ENCODE measurements around the gene SYT7.
"Not testable (repeated sequence)": the region's sequence is repeated elsewhere in the genome, so short reads cannot be mapped to it uniquely, and the experiment has no call there.

Gene SYT7

DNA sequence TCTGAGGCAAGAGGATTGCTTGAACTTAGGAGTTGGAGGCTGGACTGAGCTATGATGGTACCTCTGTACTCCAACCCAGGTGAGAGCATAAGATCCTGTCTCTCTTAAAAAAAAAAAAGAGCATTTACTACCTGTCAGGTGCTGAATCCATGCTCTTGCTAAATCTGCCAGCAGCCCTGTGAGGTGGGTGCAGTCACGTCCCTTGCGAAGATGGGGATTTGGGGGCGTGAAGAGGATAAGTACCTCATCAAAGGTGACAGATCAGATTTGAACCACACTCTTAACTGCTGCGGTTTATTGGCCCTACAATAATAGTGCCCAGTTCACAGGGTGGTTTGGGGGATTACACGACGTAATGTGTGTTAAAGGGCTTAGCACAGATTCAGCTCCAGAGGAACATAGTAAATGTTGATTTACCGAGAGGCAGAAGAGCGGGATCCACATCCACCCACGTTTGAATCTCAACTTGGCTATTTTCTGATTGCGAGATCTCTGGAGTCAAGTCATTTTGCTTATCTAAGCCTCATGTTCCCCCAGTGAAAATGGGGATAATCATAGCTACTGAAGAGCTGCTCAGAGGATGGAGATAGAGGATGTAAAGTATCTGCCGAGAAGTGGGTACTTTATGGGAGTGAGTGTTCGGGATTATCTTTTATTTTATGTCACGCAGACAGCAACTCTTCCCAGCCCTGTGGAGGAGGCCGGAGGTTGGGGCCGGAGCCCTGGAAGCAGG lies 100.4 kb downstream of the SYT7 start:
- no peaks in the 10 kb centered on the region for H3K36me3 ChIP-seq (ENCODE audit: control insufficient read depth, insufficient read depth, low read length)
- peaks cover 5% of the 10 kb centered on the region for H3K4me1 ChIP-seq (ENCODE audit: control insufficient read depth, insufficient read depth, low read length)
- H3K9me3 ChIP-seq (ENCODE audit: control insufficient read depth, insufficient read depth, low read length), result no peaks in the 10 kb centered on the region
- no peaks in the 10 kb centered on the region for H3K27me3 ChIP-seq (ENCODE audit: control insufficient read depth, insufficient read depth, low read length)
- no peak overlapping the region for H3K4me3 ChIP-seq (ENCODE audit: low read depth, low read length)
- H3K9ac ChIP-seq (ENCODE audit: low read depth, low read length), result no peak overlapping the region

DNA sequence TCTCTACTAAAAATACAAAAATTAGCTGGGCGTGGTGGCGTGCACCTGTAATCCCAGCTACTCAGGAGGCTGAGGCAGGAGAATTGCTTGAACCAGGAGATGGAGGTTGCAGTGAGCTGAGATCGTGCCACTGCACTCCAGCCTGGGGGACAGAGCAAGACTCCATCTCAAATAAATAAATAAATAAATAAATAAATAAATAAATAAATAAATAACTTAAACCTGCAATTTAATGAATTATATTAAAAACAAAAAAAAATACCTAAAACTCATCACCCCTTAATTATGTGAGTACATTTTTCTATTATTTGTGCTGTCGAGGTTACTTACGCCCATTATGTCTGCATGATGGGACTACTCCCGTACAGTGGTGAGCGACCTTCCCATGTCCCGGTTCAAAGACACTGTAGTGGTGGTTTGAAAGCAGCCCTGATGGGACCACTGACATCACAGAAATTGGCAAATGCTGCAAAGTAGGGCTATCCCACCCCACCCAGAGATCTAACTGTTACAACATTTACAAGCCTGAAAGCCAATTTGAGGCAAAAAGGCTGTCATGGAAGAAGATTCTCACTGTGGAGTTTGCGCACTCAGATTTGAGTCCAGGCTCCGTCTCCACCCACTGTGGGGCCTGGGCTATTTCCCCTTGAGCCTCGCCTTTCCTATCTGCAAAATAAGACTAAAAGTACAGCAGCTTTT lies 101.4 kb downstream of the SYT7 start:
- not testable (repeated sequence) for H3K9me3 ChIP-seq (ENCODE audit: control insufficient read depth, insufficient read depth, low read length)

GRCh38 chr11:61477727-61478148 lies 103.1 kb downstream of the SYT7 start:
- peaks cover 5% of the 10 kb centered on the region for H3K4me1 ChIP-seq (ENCODE audit: control insufficient read depth, insufficient read depth, low read length)
- no peaks in the 10 kb centered on the region for H3K27me3 ChIP-seq (ENCODE audit: control insufficient read depth, insufficient read depth, low read length)
- H3K9ac ChIP-seq (ENCODE audit: low read depth, low read length), result no peak overlapping the region
- H3K9me3 ChIP-seq (ENCODE audit: control insufficient read depth, insufficient read depth, low read length), result no peaks in the 10 kb centered on the region
- no peak overlapping the region for H3K4me3 ChIP-seq (ENCODE audit: low read depth, low read length)
- H3K36me3 ChIP-seq (ENCODE audit: control insufficient read depth, insufficient read depth, low read length), result no peaks in the 10 kb centered on the region

More for the DNA sequence above, 101.4 kb downstream of the SYT7 start:
- not testable (repeated sequence) for H3K9ac ChIP-seq (ENCODE audit: low read depth, low read length); H3K4me1 ChIP-seq (ENCODE audit: control insufficient read depth, insufficient read depth, low read length); H3K27me3 ChIP-seq (ENCODE audit: control insufficient read depth, insufficient read depth, low read length); H3K4me3 ChIP-seq (ENCODE audit: low read depth, low read length); H3K36me3 ChIP-seq (ENCODE audit: control insufficient read depth, insufficient read depth, low read length)

DNA sequence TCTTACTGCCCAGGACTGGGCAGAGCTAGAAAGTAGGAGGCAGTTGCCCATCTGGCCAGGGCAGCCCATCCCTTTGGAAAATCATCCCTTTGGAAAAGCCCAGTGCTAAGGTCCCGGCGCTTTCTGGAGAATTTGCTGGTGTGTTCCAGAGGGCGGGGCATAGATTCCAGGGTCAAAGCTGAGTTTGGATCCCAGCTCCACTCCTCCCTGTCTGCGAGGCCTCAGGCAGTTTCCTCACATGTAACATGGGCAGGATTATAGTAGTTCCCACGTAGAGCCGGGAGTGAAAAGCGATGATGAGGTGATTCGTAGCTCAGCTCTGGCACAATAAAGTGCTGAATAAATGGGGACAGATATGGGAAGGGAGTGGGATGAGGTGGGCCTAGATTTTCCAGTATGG lies 103.8 kb downstream of the SYT7 start:
- no peaks in the 10 kb centered on the region for H3K27me3 ChIP-seq (ENCODE audit: control insufficient read depth, insufficient read depth, low read length)
- H3K9ac ChIP-seq (ENCODE audit: low read depth, low read length), result no peak overlapping the region
- no peaks in the 10 kb centered on the region for H3K9me3 ChIP-seq (ENCODE audit: control insufficient read depth, insufficient read depth, low read length)
- no peaks in the 10 kb centered on the region for H3K36me3 ChIP-seq (ENCODE audit: control insufficient read depth, insufficient read depth, low read length)
- peaks cover 3% of the 10 kb centered on the region for H3K4me1 ChIP-seq (ENCODE audit: control insufficient read depth, insufficient read depth, low read length)
- H3K4me3 ChIP-seq (ENCODE audit: low read depth, low read length), result no peak overlapping the region

DNA sequence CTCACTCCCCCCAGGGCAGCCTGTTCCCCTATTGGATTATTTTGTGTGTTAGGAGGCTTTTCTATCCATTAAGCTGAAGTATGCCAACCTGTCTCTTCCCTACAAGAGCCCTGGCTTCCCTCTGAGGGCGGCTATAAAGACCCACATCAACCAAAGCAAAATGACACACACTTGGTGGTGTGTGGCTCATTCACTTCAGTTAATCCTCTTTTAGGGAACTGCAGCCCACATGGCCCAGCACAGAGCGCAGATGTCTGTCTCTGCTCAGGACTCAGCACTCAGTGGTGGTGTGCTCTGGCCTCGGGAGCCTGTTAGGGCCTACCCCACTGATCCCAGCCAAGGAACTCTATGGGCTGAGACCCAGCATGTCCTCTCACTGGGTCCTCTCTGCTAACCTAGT lies 104.5 kb downstream of the SYT7 start:
- Histone ChIP-seq H3K9ac (ENCODE audit: low read depth, low read length) (no peak overlapping the region), H3K36me3 (ENCODE audit: control insufficient read depth, insufficient read depth, low read length) (no peaks in the 10 kb centered on the region), H3K4me1 (ENCODE audit: control insufficient read depth, insufficient read depth, low read length) (peaks cover 3% of the 10 kb centered on the region), H3K9me3 (ENCODE audit: control insufficient read depth, insufficient read depth, low read length) (no peaks in the 10 kb centered on the region), H3K27me3 (ENCODE audit: control insufficient read depth, insufficient read depth, low read length) (no peaks in the 10 kb centered on the region), H3K4me3 (ENCODE audit: low read depth, low read length) (no peak overlapping the region)

DNA sequence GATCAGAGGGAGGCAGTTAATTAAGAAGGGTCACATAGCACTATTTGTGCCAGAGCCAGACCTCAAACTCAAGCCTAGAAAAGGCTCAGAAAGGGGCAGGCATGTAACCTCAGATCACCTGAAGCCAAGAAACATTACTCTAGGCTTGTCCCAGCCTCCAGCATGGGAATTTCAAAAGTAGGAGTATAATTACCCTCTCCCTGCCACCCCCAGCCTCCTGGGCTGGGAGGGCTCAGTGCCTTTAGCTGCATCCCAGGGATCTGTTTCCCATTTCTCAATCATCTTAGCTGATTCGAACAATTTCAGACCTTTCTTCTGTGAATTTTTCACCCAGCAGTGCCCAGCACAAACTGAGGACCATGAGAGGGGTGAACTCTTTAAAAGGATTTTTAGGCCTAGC lies 105.4 kb downstream of the SYT7 start:
- peaks cover 3% of the 10 kb centered on the region for H3K4me1 ChIP-seq (ENCODE audit: control insufficient read depth, insufficient read depth, low read length)
- no peak overlapping the region for H3K4me3 ChIP-seq (ENCODE audit: low read depth, low read length)
- no peaks in the 10 kb centered on the region for H3K36me3 ChIP-seq (ENCODE audit: control insufficient read depth, insufficient read depth, low read length)
- H3K9ac ChIP-seq (ENCODE audit: low read depth, low read length), result no peak overlapping the region
- no peaks in the 10 kb centered on the region for H3K27me3 ChIP-seq (ENCODE audit: control insufficient read depth, insufficient read depth, low read length)
- no peaks in the 10 kb centered on the region for H3K9me3 ChIP-seq (ENCODE audit: control insufficient read depth, insufficient read depth, low read length)

GRCh38 chr11:61474013-61474643 lies 106.7 kb downstream of the SYT7 start:
- H3K9me3 ChIP-seq (ENCODE audit: control insufficient read depth, insufficient read depth, low read length), result no peaks in the 10 kb centered on the region
- peaks cover 3% of the 10 kb centered on the region for H3K4me1 ChIP-seq (ENCODE audit: control insufficient read depth, insufficient read depth, low read length)
- no peaks in the 10 kb centered on the region for H3K36me3 ChIP-seq (ENCODE audit: control insufficient read depth, insufficient read depth, low read length)
- H3K9ac ChIP-seq (ENCODE audit: low read depth, low read length), result no peak overlapping the region
- no peaks in the 10 kb centered on the region for H3K27me3 ChIP-seq (ENCODE audit: control insufficient read depth, insufficient read depth, low read length)
- H3K4me3 ChIP-seq (ENCODE audit: low read depth, low read length), result no peak overlapping the region

- H3K4me1 ChIP-seq (ENCODE audit: control insufficient read depth, insufficient read depth, low read length), result peaks cover 3% of the 10 kb centered on the region
- no peak overlapping the region for H3K9ac ChIP-seq (ENCODE audit: low read depth, low read length)
- H3K27me3 ChIP-seq (ENCODE audit: control insufficient read depth, insufficient read depth, low read length), result no peaks in the 10 kb centered on the region
- H3K4me3 ChIP-seq (ENCODE audit: low read depth, low read length), result no peak overlapping the region
- H3K36me3 ChIP-seq (ENCODE audit: control insufficient read depth, insufficient read depth, low read length), result no peaks in the 10 kb centered on the region
- no peaks in the 10 kb centered on the region for H3K9me3 ChIP-seq (ENCODE audit: control insufficient read depth, insufficient read depth, low read length)
Measured at GRCh38 chr11:61473370-61474012, 107.4 kb downstream of the SYT7 start.

- Histone ChIP-seq H3K4me3 (ENCODE audit: low read depth, low read length) (no peak overlapping the region), H3K4me1 (ENCODE audit: control insufficient read depth, insufficient read depth, low read length) (peaks cover under 1% of the 10 kb centered on the region), H3K9me3 (ENCODE audit: control insufficient read depth, insufficient read depth, low read length) (no peaks in the 10 kb centered on the region), H3K9ac (ENCODE audit: low read depth, low read length) (no peak overlapping the region), H3K36me3 (ENCODE audit: control insufficient read depth, insufficient read depth, low read length) (no peaks in the 10 kb centered on the region), H3K27me3 (ENCODE audit: control insufficient read depth, insufficient read depth, low read length) (no peaks in the 10 kb centered on the region)
Measured at GRCh38 chr11:61472868-61473267, 108.0 kb downstream of the SYT7 start.

DNA sequence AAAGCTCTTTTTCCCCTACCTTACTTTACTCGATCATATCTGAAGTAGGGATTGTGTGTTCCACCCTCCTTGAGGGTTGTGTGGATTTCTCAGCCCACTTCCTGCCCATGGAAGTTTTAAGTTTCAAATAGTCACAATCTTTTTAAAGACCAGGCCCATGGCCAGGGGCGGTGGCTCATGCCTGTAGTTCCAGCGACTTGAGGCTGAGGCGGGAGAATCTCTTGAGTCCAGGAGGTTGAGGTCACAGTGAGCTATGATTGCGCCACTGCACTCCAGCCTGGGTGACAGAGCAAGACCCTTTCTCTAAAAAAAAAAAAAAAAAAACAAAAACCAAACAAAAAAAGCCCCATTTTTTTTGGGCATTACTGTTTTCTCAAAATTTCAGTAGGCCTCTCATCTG lies 108.6 kb downstream of the SYT7 start:
- Histone ChIP-seq H3K4me1 (ENCODE audit: control insufficient read depth, insufficient read depth, low read length) (no peaks in the 10 kb centered on the region), H3K27me3 (ENCODE audit: control insufficient read depth, insufficient read depth, low read length) (no peaks in the 10 kb centered on the region), H3K4me3 (ENCODE audit: low read depth, low read length) (no peak overlapping the region), H3K36me3 (ENCODE audit: control insufficient read depth, insufficient read depth, low read length) (no peaks in the 10 kb centered on the region), H3K9me3 (ENCODE audit: control insufficient read depth, insufficient read depth, low read length) (no peaks in the 10 kb centered on the region), H3K9ac (ENCODE audit: low read depth, low read length) (no peak overlapping the region)

DNA sequence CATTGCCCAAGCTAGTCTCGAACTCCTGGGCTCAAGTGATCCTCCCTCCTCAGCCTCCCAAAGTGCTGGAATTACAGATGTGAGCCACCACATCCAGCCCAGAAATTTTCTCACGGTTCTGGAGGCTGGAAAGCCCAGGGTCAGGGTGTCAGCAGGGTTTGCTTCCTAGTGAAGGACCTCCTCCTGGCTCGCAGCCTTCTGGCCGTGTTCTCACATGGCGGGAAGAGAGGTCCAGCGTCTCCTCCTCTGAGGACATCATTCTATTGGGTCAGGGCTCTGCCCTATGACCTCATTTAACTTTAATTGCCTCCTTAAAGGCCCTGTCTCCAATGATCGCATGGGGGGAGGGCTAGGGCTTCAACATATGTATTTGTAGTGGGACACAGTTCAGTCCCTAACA lies 112.9 kb downstream of the SYT7 start:
- H3K9me3 ChIP-seq (ENCODE audit: control insufficient read depth, insufficient read depth, low read length), result no peaks in the 10 kb centered on the region
- H3K9ac ChIP-seq (ENCODE audit: low read depth, low read length), result no peak overlapping the region
- H3K4me3 ChIP-seq (ENCODE audit: low read depth, low read length), result no peak overlapping the region
- H3K27me3 ChIP-seq (ENCODE audit: control insufficient read depth, insufficient read depth, low read length), result no peaks in the 10 kb centered on the region
- H3K4me1 ChIP-seq (ENCODE audit: control insufficient read depth, insufficient read depth, low read length), result no peaks in the 10 kb centered on the region
- no peaks in the 10 kb centered on the region for H3K36me3 ChIP-seq (ENCODE audit: control insufficient read depth, insufficient read depth, low read length)

Data from iPS-15b (cell line).